ENCODE data around the gene TBL3.

Gene TBL3

DNA sequence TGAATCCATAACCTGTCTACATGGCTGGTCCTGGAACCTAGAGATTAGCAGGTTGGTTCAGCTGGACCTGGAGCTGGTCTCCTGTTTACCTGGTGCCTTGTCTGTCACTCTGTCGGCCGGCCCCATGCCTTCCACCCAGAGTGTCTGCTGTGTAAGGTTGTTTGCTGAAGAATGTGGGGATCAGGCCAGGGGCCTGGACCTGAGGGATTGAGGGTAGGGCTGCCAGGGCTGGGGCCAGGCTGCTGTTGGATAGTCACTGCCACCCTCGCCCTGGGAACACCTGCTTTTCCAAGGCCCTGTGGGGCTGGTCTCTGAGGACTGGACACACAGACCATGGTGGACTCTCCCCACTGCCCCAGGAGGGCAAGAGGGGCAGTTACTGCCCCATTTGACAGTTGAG, 56.3 kb downstream of the TBL3 start:
- peaks cover 8% of the 10 kb centered on the region; the same call in 1 of the 2 replicates for H3K4me1 ChIP-seq (ENCODE audit: low read length)
- no peaks in the 10 kb centered on the region for H3K36me3 ChIP-seq (replicated peaks; ENCODE audit: insufficient read depth, low read length)
- DNase-seq: peak; percentile 5
- H2AFZ ChIP-seq (ENCODE audit: low read length): no peak overlapping the region
- TF ChIP-seq, protein P1, sequence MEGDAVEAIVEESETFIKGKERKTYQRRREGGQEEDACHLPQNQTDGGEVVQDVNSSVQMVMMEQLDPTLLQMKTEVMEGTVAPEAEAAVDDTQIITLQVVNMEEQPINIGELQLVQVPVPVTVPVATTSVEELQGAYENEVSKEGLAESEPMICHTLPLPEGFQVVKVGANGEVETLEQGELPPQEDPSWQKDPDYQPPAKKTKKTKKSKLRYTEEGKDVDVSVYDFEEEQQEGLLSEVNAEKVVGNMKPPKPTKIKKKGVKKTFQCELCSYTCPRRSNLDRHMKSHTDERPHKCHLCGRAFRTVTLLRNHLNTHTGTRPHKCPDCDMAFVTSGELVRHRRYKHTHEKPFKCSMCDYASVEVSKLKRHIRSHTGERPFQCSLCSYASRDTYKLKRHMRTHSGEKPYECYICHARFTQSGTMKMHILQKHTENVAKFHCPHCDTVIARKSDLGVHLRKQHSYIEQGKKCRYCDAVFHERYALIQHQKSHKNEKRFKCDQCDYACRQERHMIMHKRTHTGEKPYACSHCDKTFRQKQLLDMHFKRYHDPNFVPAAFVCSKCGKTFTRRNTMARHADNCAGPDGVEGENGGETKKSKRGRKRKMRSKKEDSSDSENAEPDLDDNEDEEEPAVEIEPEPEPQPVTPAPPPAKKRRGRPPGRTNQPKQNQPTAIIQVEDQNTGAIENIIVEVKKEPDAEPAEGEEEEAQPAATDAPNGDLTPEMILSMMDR (IDR thresholded peaks at IDR 0.05; ENCODE audit: low read length): no peak
- no peak for TF ChIP-seq EZH2phosphoT487 (IDR thresholded peaks at IDR 0.05; ENCODE audit: low read length)
- no peak for TF ChIP-seq EZH2 (optimal IDR thresholded peaks at IDR 0.05; ENCODE audit: low read depth, low read length)
- H3K9me3 ChIP-seq (replicated peaks; ENCODE audit: insufficient read depth, low read length): no peaks in the 10 kb centered on the region
- H3K9me2 ChIP-seq (replicated peaks; ENCODE audit: insufficient read depth, low read length): no peaks in the 10 kb centered on the region
- H4K20me1 ChIP-seq (ENCODE audit: insufficient read depth, low read length): no peaks in the 10 kb centered on the region
- no peak overlapping the region for H3K4me3 ChIP-seq (ENCODE audit: low read length)
- no peak overlapping the region for H3K27ac ChIP-seq (ENCODE audit: low read length)
- no peak overlapping the region for H3K4me2 ChIP-seq (ENCODE audit: low read depth, low read length)
- H3K27me3 ChIP-seq (replicated peaks; ENCODE audit: insufficient read depth, low read length): peaks cover 39% of the 10 kb centered on the region
- no peaks in the 10 kb centered on the region; the same call in 1 of the 2 replicates for H3F3A ChIP-seq (ENCODE audit: insufficient read depth, low read length)
- H3K9ac ChIP-seq (ENCODE audit: low read length): no peak overlapping the region
- no peaks in the 10 kb centered on the region for H3K79me2 ChIP-seq (ENCODE audit: low read length)

DNA sequence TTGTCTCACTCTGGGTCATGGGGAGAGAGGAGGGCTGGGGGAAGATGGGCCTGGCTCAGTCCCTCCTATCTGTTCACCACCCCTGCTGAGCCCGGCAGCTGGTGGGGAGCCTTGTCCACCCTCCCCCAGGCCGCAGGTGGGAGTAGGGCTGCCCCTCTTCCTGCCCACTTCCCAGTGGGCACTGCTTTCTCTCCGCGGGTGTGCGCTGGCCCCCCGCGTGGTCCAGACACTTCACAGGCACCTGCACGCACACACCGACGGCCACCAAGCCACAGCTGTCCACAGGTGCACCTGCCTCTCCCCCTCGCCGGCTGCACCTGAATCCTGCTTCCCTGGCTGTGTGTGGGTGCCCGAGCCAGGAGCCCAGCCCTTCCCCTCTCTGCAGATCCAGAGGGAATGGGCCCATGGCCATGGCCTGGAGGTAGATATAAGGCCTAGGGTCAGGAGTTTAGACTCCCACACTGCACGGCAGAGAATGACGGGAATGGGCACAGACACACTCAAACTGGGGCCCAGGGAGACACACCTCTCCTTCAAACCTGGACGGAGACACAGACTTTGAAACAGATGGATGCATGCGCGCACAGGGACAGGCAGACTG, 56.9 kb downstream of the TBL3 start:
- Histone ChIP-seq H3K9ac (ENCODE audit: low read length) (no peak overlapping the region), H3K27me3 (replicated peaks; ENCODE audit: insufficient read depth, low read length) (peaks cover 40% of the 10 kb centered on the region), H3F3A (ENCODE audit: insufficient read depth, low read length) (no peaks in the 10 kb centered on the region; the same call in 1 of the 2 replicates), H3K9me3 (replicated peaks; ENCODE audit: insufficient read depth, low read length) (no peaks in the 10 kb centered on the region), H2AFZ (ENCODE audit: low read length) (no peak overlapping the region), H3K4me3 (ENCODE audit: low read length) (no peak overlapping the region), H4K20me1 (ENCODE audit: insufficient read depth, low read length) (no peaks in the 10 kb centered on the region), H3K9me2 (replicated peaks; ENCODE audit: insufficient read depth, low read length) (no peaks in the 10 kb centered on the region), H3K27ac (ENCODE audit: low read length) (no peak overlapping the region), H3K4me2 (ENCODE audit: low read depth, low read length) (no peak overlapping the region), H3K79me2 (ENCODE audit: low read length) (no peaks in the 10 kb centered on the region), H3K36me3 (replicated peaks; ENCODE audit: insufficient read depth, low read length) (no peaks in the 10 kb centered on the region), H3K4me1 (ENCODE audit: low read length) (peaks cover 4% of the 10 kb centered on the region; the same call in 1 of the 2 replicates)
- TF ChIP-seq EZH2phosphoT487 (IDR thresholded peaks at IDR 0.05; ENCODE audit: low read length): no peak
- TF ChIP-seq, protein P1 (IDR thresholded peaks at IDR 0.05; ENCODE audit: low read length): no peak
- no peak for TF ChIP-seq EZH2 (optimal IDR thresholded peaks at IDR 0.05; ENCODE audit: low read depth, low read length)
- no peak for DNase-seq

DNA sequence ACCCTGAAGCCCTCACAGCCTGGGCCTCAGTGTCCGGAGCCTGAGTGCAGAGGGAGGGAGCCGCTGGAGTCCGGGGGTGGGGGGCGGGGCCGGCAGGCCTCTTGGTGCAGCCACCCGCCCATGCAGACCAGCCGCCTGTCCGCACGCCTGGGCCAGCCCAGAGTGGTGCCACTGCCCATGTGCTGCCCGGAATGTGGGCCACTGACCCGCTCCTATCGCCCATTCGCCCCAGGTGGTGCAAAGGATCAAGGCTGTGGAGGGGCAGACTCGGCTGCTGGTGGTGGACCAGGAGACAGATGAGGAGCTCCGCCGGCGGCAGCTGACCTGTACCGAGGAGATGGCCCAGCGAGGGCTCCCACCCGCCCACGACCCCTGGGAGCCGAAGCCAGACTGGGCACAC, 57.5 kb downstream of the TBL3 start:
- Histone ChIP-seq H3K4me2 (ENCODE audit: low read depth, low read length) (no peak overlapping the region), H3K9me3 (replicated peaks; ENCODE audit: insufficient read depth, low read length) (no peaks in the 10 kb centered on the region), H3K36me3 (replicated peaks; ENCODE audit: insufficient read depth, low read length) (no peaks in the 10 kb centered on the region), H3K79me2 (ENCODE audit: low read length) (no peaks in the 10 kb centered on the region), H3K4me1 (ENCODE audit: low read length) (peaks cover 4% of the 10 kb centered on the region; the same call in 1 of the 2 replicates), H3K27me3 (replicated peaks; ENCODE audit: insufficient read depth, low read length) (peaks cover 44% of the 10 kb centered on the region), H2AFZ (ENCODE audit: low read length) (no peak overlapping the region), H3K9me2 (replicated peaks; ENCODE audit: insufficient read depth, low read length) (no peaks in the 10 kb centered on the region), H3K4me3 (ENCODE audit: low read length) (no peak overlapping the region), H3K27ac (ENCODE audit: low read length) (no peak overlapping the region), H4K20me1 (ENCODE audit: insufficient read depth, low read length) (no peaks in the 10 kb centered on the region), H3K9ac (ENCODE audit: low read length) (no peak overlapping the region), H3F3A (ENCODE audit: insufficient read depth, low read length) (no peaks in the 10 kb centered on the region; the same call in 1 of the 2 replicates)
- TF ChIP-seq, protein P1 (IDR thresholded peaks at IDR 0.05; ENCODE audit: low read length): no peak
- no peak for TF ChIP-seq EZH2 (optimal IDR thresholded peaks at IDR 0.05; ENCODE audit: low read depth, low read length)
- TF ChIP-seq EZH2phosphoT487 (IDR thresholded peaks at IDR 0.05; ENCODE audit: low read length): no peak
- no peak for DNase-seq

Measured in MM.1S (cell line).